Panc1 (cell line): ENCODE data around the gene UTY. TPM values are rescaled to one million over a fixed set of nuclear protein-coding genes. Genes with fewer than 3 reads are reported as not detected.

Experiments used
- ATAC-seq: fragments of 200-7000 bp; cut with Tn5 transposase; 2 replicates; pipeline ENCODE4 v1.9.1; 2020; ENCODE audit warnings: mild to moderate bottlenecking, moderate library complexity
- Bru-seq: library from RNA; stranded (reverse); fragments of 400-500 nt; gene quantifications from one replicate; lab custom pipeline; 2021; lab: Mats Ljungman, UMichigan
- BruChase-seq, 2 experiments: library from RNA; stranded (reverse); fragments of 400-500 nt; gene quantifications; one replicate each; lab custom pipeline; 2021; lab: Mats Ljungman, UMichigan
- BruUV-seq: library from RNA; stranded (reverse); fragments of 400-500 nt; replicated peaks from 2 replicates; lab custom pipeline; 2021; lab: Mats Ljungman, UMichigan
- CTCF ChIA-PET: fragments of 300-600 bp; sonication (Branson Sonifier 250); formaldehyde crosslinking; loops from one replicate; lab custom pipeline; 2022; ENCODE audit warnings: antibody characterized with exemption; lab: Charles Lee
- POLR2A ChIA-PET: fragments of 300-600 bp; sonication (Branson Sonifier 250); formaldehyde crosslinking; loops from one replicate; lab custom pipeline; 2022; ENCODE audit warnings: antibody characterized with exemption; lab: Charles Lee
- DNase-seq: peaks from one replicate; pipeline ENCODE4 v3.0.0-alpha.2; 2010; ENCODE audit warnings: low read depth, low spot score
- H3K27ac ChIP-seq: 2 replicates; pipeline ENCODE4 v1.5.1; 2011; ENCODE audit warnings: mild to moderate bottlenecking, low read length, inconsistent platforms
- H3K27me3 ChIP-seq: fragments of 200-500 bp; sonication (Bioruptor generic); 2 replicates; pipeline ENCODE4 v1.6.0; 2014; ENCODE audit warnings: low read length, inconsistent platforms; ENCODE audit not compliant: control insufficient read depth, insufficient read depth
- H3K36me3 ChIP-seq: fragments of 200-500 bp; sonication (Bioruptor generic); 2 replicates; pipeline ENCODE4 v1.5.1; 2014; ENCODE audit warnings: inconsistent platforms, mild to moderate bottlenecking, low read length, moderate library complexity; ENCODE audit not compliant: control insufficient read depth, insufficient read depth
- H3K4me1 ChIP-seq: 2 replicates; pipeline ENCODE4 v1.5.1; 2011; ENCODE audit warnings: inconsistent platforms, mild to moderate bottlenecking, low read length, moderate library complexity; ENCODE audit not compliant: control insufficient read depth, insufficient read depth
- H3K4me3 ChIP-seq, 2 experiments: 2 replicates each; pipeline ENCODE4 v1.5.1; 2011 to 2012; ENCODE audit warnings: low read depth in 2 of 2, low read length in 2 of 2, mild to moderate bottlenecking in 2 of 2, inconsistent platforms in 1 of 2, moderate library complexity in 1 of 2
- H3K9me3 ChIP-seq: fragments of 200-500 bp; sonication (Bioruptor generic); 2 replicates; pipeline ENCODE4 v1.5.1; 2014; ENCODE audit warnings: low read depth, mild to moderate bottlenecking, inconsistent platforms, low read length, moderate library complexity; ENCODE audit not compliant: control insufficient read depth, insufficient read depth
- POLR2AphosphoS5 ChIP-seq: IDR thresholded peaks from 2 replicates; pipeline ENCODE4 v1.6.1; 2012; ENCODE audit warnings: mild to moderate bottlenecking, low read depth, low read length, moderate library complexity
- REST ChIP-seq, 2 experiments: IDR thresholded peaks; 2 replicates each; pipeline ENCODE4 v1.6.1; 2011 to 2012; ENCODE audit warnings: low read depth in 2 of 2, control low read depth in 1 of 2, low read length in 1 of 2, mild to moderate bottlenecking in 1 of 2, moderate library complexity in 1 of 2; ENCODE audit not compliant: insufficient read depth in 1 of 2
- SIN3A ChIP-seq: IDR thresholded peaks from 2 replicates; pipeline ENCODE4 v1.6.1; 2012; ENCODE audit warnings: low read depth, mild to moderate bottlenecking, low read length, moderate library complexity, borderline replicate concordance; ENCODE audit not compliant: insufficient read depth
- TCF7L2 ChIP-seq: IDR thresholded peaks from 2 replicates; pipeline ENCODE4 v1.6.1; 2011; ENCODE audit warnings: mild to moderate bottlenecking, low read depth, low read length, inconsistent platforms
- in situ Hi-C: cut with HindIII; loops from 2 replicates; pipeline ENCODE4 v1.10.0; 2016; ENCODE audit warnings: low sequenced_read_pairs, low pct_unique_long_range_greater_than_20kb
- intact Hi-C: fragments of 100-400 bp; cut with micrococcal nuclease; formaldehyde crosslinking; loops from one replicate; pipeline ENCODE4 v1.10.0; 2022; ENCODE audit not compliant: unreplicated experiment
- long read RNA-seq: library from polyadenylated mRNA; unstranded; transcript quantifications from one replicate; pipeline ENCODE4 v2.0.0, GENCODE V29; 2021; ENCODE audit not compliant: unreplicated experiment
- polyA plus RNA-seq: library from polyadenylated mRNA; unstranded; fragments of >200 nt; gene quantifications from one replicate; pipeline ENCODE4 v1.2.1, GENCODE V29; 2012; ENCODE audit warnings: missing spikeins; ENCODE audit not compliant: insufficient read length
- total RNA-seq: library from RNA; stranded (reverse); gene quantifications from one replicate; pipeline ENCODE4 v1.2.1, GENCODE V29; 2021; ENCODE audit not compliant: unreplicated experiment
- TF ChIP-seq, protein P1 (sequence below): fragments of 450-650 bp; IDR thresholded peaks from 2 replicates; pipeline ENCODE4 v1.5.1; 2017; ENCODE audit warnings: mild to moderate bottlenecking

The UTY gene
- total RNA-seq (0.10 TPM), Bru-seq, nascent RNA (not detected), BruChase-seq, experiment 1, labeled RNA remaining after a 2-hour chase (not detected), BruChase-seq, experiment 2, labeled RNA remaining after a 6-hour chase (not detected)
- polyA plus RNA-seq = not detected
- long read RNA-seq = 0 reads

DNA sequence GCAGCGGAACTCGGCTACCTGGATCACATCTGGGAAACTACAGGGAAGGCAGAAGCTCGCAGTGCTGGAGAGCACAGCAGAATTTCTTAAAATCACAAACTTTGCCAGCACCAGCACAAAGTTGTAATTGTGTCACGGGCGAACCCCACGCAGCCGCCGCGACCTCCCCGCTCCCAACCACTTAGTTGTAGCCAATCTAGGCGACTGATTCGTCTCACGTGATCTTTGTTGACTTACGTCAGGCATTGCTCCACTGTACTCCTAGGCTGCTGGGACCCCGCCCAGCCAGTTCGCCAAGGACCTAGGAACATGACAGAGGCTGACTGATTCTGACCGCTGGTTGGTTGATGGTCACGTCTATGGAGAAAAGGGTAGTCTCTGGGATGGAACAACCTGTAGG is at the start of gene UTY:
Gene UTY (minus strand): TSS at position 206 of the 400 bp plus-strand sequence. CDS start 368 bp downstream, outside the sequence.
- TF ChIP-seq POLR2AphosphoS5 = no peak
- TF ChIP-seq TCF7L2 = no peak
- no peak for TF ChIP-seq SIN3A
- TF ChIP-seq REST (IDR thresholded peaks at IDR 0.05; ENCODE audit: insufficient read depth in 1 of 2, low read depth in 2 of 2, low read length in 1 of 2) = no peak
- TF ChIP-seq, protein P1, sequence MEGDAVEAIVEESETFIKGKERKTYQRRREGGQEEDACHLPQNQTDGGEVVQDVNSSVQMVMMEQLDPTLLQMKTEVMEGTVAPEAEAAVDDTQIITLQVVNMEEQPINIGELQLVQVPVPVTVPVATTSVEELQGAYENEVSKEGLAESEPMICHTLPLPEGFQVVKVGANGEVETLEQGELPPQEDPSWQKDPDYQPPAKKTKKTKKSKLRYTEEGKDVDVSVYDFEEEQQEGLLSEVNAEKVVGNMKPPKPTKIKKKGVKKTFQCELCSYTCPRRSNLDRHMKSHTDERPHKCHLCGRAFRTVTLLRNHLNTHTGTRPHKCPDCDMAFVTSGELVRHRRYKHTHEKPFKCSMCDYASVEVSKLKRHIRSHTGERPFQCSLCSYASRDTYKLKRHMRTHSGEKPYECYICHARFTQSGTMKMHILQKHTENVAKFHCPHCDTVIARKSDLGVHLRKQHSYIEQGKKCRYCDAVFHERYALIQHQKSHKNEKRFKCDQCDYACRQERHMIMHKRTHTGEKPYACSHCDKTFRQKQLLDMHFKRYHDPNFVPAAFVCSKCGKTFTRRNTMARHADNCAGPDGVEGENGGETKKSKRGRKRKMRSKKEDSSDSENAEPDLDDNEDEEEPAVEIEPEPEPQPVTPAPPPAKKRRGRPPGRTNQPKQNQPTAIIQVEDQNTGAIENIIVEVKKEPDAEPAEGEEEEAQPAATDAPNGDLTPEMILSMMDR = no peak
- ChIA-PET POLR2A (no interaction called here), CTCF (no interaction called here)
- no peak for DNase-seq
- Histone ChIP-seq H3K4me1 (no peaks in the 10 kb centered on the region), H3K27ac (no peak within 1 kb of the TSS), H3K4me3 (no peak within 1 kb of the TSS), H3K36me3 (no peaks in the 10 kb centered on the region), H3K27me3 (no peaks in the 10 kb centered on the region), H3K9me3 (no peaks in the 10 kb centered on the region)
- no TSS peak for BruUV-seq
- in situ Hi-C loops (no loop called here), intact Hi-C loops (no loop called here)
- no peak for ATAC-seq

- BruUV-seq = no TSS peak
- ATAC-seq (no peak), DNase-seq (no peak)
- CTCF ChIA-PET = no interaction called here
- H3K27ac ChIP-seq = no peak overlapping the region
- POLR2A ChIA-PET = no interaction called here
- TF ChIP-seq SIN3A = no peak
- intact Hi-C loops = no loop called here
- no peak overlapping the region for H3K4me3 ChIP-seq
- no peaks in the 10 kb centered on the region for H3K9me3 ChIP-seq
- H3K27me3 ChIP-seq = no peaks in the 10 kb centered on the region
- no peaks in the 10 kb centered on the region for H3K36me3 ChIP-seq
- no peaks in the 10 kb centered on the region for H3K4me1 ChIP-seq
- in situ Hi-C loops = no loop called here
Observed at GRCh38 chrY:13520474-13520873, 40.6 kb upstream of the UTY start.

DNA sequence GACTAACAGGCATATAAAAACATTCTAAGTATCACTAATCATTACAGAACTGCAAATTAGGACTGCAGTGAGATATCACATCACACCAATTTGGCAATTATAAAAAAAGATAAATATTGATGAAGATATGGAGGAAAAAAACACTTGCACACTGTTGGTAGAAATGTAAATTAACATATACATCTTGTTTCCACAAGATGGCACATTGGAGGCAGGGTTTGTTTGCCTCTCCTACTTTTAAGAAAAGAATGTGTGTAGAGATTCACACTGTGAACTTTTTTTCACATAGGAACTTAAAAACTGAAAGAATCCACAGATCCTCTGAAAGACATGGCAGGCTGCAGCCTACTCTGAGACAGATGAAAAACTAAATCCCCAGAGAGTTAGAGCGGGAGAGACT is 21.4 kb upstream of the UTY start:
- Histone ChIP-seq H3K36me3 (no peaks in the 10 kb centered on the region), H3K27ac (no peak overlapping the region), H3K4me1 (no peaks in the 10 kb centered on the region), H3K9me3 (no peaks in the 10 kb centered on the region), H3K27me3 (no peaks in the 10 kb centered on the region), H3K4me3 (no peak overlapping the region)
- ATAC-seq = no peak
- ChIA-PET CTCF (no interaction called here), POLR2A (no interaction called here)
- intact Hi-C loops (no loop called here), in situ Hi-C loops (no loop called here)
- BruUV-seq = no TSS peak
- DNase-seq = no peak
- TF ChIP-seq REST (IDR thresholded peaks at IDR 0.05; ENCODE audit: insufficient read depth in 1 of 2, low read depth in 2 of 2, low read length in 1 of 2) = no peak
- TF ChIP-seq TCF7L2 = no peak
